HL-60 (cell line): ENCODE data around the gene PHF21B.

Experiments
- DNase-seq, 2 experiments: peaks; one replicate each; pipeline ENCODE4 v3.0.0-alpha.2; 2010 to 2020; ENCODE audit warnings: low read depth in 1 of 2, low spot score in 1 of 2
- H3K27ac ChIP-seq: fragments of 250-450 bp; sonication (Bioruptor Pico); replicated peaks from 2 replicates; pipeline ENCODE4 v1.5.1; 2020; ENCODE audit warnings: mild to moderate bottlenecking, moderate library complexity
- H3K27me3 ChIP-seq: fragments of 250-450 bp; sonication (Bioruptor Pico); 2 replicates; pipeline ENCODE4 v1.5.1; 2021; ENCODE audit warnings: mild to moderate bottlenecking, moderate library complexity; ENCODE audit not compliant: insufficient read depth, poor library complexity, severe bottlenecking
- H3K4me3 ChIP-seq: replicated peaks from 2 replicates; pipeline ENCODE4 v1.5.1; 2011; ENCODE audit warnings: mild to moderate bottlenecking, control low read depth, low read length; ENCODE audit not compliant: insufficient read depth
- GABPA ChIP-seq: IDR thresholded peaks from 2 replicates; pipeline ENCODE4 v1.6.1; 2012; ENCODE audit warnings: low read depth
- POLR2AphosphoS5 ChIP-seq: IDR thresholded peaks from 2 replicates; pipeline ENCODE4 v1.6.1; 2012; ENCODE audit warnings: low read depth
- SPI1 ChIP-seq: IDR thresholded peaks from 2 replicates; pipeline ENCODE4 v1.6.1; 2012; ENCODE audit warnings: low read depth, mild to moderate bottlenecking, borderline replicate concordance
- TF ChIP-seq, protein P1 (sequence below): IDR thresholded peaks from 2 replicates; pipeline ENCODE4 v1.6.1; 2012; ENCODE audit warnings: low read depth; ENCODE audit not compliant: insufficient replicate concordance
- TF ChIP-seq, protein P2 (sequence below): IDR thresholded peaks from one replicate; pipeline ENCODE4 v1.5.1; 2011; ENCODE audit warnings: low read length, control low read depth, inconsistent platforms; ENCODE audit not compliant: insufficient read depth

The PHF21B gene

DNA sequence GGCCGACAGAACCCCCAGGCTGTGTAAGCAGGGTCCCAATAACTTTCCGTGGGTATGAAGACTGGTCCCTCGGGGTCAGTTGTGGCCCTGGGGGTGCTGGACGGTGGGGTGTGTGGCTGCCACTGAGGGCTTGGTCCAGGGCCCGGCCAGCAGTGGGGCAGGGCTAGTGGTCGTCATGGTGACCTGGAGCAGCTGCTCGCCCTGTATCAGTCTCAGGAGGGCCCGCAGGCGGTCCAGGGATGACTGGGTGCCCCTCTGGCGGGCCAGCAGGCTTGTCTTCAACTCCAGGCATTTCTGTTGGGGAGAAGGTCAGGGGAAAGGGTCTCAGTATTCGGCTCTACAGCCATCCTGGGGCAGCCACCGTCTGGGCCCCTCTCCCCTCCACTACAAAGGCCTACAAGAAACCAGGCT is 126.8 kb downstream of the PHF21B start:
- no peak for DNase-seq
- Histone ChIP-seq H3K27ac (no peak overlapping the region), H3K4me3 (no peak overlapping the region), H3K27me3 (no peaks in the 10 kb centered on the region)
- no peak for TF ChIP-seq GABPA

DNA sequence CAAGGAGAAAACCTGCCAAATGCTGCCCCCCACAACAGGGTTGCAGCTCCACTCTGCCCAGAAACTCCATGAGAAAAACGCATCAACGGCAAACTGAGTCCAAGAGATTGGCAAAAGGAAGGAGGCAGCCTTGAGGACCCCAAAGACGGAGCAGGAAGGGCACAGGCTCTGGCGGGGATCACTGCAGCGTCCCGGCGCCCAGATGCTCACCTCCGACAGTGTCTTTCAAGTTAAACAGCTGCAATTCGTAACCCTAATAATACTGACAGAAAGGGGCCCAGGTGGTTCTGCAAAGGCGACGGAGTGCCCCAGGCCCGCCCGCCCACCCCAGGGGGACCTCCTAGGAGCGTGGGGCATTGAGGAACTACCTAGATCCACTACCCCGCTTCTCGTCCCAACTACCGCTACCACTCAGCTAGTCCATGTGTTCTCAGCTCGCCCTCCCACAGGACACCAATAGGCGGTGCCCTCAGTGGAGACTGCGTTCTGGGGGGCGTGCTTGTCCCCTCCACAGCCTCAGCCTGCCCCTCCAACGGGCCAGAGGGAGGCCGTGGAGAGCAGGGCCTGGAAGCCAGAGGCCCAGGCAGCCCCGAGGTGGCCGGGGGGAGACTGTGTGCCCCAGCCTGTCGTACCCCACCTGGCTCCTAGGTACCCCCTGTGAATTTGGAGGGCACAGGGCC is 127.4 kb downstream of the PHF21B start:
- no peak for DNase-seq
- Histone ChIP-seq H3K27ac (no peak overlapping the region), H3K27me3 (no peaks in the 10 kb centered on the region)

DNA sequence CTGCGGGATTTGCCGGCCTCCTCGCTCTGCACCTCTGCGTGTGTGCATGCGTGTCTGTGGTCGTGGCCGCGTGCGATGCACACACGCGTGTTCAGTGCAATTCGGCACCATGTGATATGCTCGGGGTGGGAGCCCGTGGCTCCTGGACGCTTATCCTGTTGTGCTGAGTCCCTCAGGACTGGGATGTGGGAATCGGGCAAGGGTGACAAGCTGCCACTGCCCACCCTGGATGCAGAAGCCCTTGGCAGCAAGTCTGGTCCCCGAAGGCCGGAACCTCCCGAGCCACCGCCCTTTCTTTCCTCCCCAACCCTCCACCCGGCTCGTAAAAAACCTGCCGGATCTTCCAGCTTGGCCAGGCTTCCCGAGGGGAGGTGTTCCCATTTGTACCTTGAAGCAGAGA is 128.2 kb downstream of the PHF21B start:
- DNase-seq, result no peak
- Histone ChIP-seq H3K27ac (no peak overlapping the region), H3K27me3 (no peaks in the 10 kb centered on the region), H3K4me3 (no peak overlapping the region)
- TF ChIP-seq, protein P1, sequence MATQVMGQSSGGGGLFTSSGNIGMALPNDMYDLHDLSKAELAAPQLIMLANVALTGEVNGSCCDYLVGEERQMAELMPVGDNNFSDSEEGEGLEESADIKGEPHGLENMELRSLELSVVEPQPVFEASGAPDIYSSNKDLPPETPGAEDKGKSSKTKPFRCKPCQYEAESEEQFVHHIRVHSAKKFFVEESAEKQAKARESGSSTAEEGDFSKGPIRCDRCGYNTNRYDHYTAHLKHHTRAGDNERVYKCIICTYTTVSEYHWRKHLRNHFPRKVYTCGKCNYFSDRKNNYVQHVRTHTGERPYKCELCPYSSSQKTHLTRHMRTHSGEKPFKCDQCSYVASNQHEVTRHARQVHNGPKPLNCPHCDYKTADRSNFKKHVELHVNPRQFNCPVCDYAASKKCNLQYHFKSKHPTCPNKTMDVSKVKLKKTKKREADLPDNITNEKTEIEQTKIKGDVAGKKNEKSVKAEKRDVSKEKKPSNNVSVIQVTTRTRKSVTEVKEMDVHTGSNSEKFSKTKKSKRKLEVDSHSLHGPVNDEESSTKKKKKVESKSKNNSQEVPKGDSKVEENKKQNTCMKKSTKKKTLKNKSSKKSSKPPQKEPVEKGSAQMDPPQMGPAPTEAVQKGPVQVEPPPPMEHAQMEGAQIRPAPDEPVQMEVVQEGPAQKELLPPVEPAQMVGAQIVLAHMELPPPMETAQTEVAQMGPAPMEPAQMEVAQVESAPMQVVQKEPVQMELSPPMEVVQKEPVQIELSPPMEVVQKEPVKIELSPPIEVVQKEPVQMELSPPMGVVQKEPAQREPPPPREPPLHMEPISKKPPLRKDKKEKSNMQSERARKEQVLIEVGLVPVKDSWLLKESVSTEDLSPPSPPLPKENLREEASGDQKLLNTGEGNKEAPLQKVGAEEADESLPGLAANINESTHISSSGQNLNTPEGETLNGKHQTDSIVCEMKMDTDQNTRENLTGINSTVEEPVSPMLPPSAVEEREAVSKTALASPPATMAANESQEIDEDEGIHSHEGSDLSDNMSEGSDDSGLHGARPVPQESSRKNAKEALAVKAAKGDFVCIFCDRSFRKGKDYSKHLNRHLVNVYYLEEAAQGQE, result no peak
- TF ChIP-seq GABPA (no peak), SPI1 (no peak), POLR2AphosphoS5 (no peak)
- TF ChIP-seq, protein P2, sequence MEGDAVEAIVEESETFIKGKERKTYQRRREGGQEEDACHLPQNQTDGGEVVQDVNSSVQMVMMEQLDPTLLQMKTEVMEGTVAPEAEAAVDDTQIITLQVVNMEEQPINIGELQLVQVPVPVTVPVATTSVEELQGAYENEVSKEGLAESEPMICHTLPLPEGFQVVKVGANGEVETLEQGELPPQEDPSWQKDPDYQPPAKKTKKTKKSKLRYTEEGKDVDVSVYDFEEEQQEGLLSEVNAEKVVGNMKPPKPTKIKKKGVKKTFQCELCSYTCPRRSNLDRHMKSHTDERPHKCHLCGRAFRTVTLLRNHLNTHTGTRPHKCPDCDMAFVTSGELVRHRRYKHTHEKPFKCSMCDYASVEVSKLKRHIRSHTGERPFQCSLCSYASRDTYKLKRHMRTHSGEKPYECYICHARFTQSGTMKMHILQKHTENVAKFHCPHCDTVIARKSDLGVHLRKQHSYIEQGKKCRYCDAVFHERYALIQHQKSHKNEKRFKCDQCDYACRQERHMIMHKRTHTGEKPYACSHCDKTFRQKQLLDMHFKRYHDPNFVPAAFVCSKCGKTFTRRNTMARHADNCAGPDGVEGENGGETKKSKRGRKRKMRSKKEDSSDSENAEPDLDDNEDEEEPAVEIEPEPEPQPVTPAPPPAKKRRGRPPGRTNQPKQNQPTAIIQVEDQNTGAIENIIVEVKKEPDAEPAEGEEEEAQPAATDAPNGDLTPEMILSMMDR, result no peak

More for the DNA sequence above, 127.4 kb downstream of the PHF21B start:
- no peak overlapping the region for H3K4me3 ChIP-seq
- no peak for TF ChIP-seq GABPA
- TF ChIP-seq POLR2AphosphoS5, result no peak
- TF ChIP-seq, protein P1, result no peak
- TF ChIP-seq SPI1, result no peak
- TF ChIP-seq, protein P2, result no peak

DNA sequence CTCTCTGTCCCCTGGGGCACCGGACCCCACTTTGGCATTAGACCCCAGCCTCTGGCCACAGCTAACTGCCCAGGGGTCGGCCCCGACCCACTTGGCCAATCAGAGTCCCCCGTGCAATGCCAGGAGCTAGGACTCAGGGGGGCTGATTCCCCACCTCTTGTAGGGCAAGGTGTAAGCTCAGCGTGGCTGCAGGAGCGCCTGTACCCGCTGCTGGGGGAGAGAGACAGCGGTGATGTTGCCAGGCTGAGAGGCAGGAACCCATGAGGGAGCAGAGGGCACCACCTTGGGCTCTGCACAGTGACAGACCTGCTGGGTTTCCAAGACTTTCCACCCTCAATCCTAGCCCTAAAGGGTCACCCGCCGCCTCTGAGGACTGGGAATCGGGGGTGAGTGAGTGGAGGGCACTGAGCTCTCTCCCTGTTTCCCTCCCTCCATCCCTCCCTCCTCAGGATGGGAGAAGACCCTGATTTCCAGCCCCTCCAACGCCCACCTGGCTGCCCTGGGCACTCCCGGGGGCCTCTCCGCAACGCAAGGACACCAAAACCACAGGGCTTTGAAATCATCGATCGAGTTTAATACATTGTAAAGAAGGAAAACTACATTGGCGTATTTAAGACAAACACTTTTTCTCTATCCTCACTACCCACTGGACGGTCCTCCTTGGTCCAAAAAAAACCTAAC is 129.1 kb downstream of the PHF21B start:
- no peak overlapping the region for H3K27ac ChIP-seq
- TF ChIP-seq SPI1 (no peak), POLR2AphosphoS5 (no peak)
- no peak overlapping the region for H3K4me3 ChIP-seq
- H3K27me3 ChIP-seq, result no peaks in the 10 kb centered on the region
- DNase-seq, result no peak
